ENCODE measurements around the gene OGFR. TPM values are rescaled to one million over a fixed set of nuclear protein-coding genes. Genes with fewer than 3 reads are reported as not detected.

The OGFR gene, protein sequence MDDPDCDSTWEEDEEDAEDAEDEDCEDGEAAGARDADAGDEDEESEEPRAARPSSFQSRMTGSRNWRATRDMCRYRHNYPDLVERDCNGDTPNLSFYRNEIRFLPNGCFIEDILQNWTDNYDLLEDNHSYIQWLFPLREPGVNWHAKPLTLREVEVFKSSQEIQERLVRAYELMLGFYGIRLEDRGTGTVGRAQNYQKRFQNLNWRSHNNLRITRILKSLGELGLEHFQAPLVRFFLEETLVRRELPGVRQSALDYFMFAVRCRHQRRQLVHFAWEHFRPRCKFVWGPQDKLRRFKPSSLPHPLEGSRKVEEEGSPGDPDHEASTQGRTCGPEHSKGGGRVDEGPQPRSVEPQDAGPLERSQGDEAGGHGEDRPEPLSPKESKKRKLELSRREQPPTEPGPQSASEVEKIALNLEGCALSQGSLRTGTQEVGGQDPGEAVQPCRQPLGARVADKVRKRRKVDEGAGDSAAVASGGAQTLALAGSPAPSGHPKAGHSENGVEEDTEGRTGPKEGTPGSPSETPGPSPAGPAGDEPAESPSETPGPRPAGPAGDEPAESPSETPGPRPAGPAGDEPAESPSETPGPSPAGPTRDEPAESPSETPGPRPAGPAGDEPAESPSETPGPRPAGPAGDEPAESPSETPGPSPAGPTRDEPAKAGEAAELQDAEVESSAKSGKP
- total RNA-seq = 10 to 100 TPM; 18.2 to 44.0 (median 27.2) TPM

DNA sequence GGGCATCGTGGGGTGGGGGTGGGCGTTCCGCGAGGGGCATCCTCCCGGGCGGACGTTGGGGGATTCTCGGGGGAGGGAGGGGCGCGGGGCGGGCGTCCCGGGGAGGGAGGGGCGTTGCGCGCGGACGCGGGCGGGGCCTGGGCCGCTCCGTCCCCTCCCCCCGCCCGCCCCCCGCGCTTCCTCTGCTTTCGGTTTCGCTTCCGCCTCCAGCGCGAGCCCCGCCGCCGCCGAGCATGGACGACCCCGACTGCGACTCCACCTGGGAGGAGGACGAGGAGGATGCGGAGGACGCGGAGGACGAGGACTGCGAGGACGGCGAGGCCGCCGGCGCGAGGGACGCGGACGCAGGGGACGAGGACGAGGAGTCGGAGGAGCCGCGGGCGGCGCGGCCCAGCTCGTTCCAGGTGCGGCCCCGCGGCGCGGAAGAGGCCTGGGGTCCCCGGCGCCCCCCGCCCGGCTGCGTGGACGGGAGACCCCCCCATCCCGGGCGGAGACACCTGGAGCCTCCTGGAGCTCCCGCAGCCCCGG lies at the start of gene OGFR:
TSS of gene OGFR (plus strand) at position 209 of the 528 bp plus-strand sequence. CDS start at position 234, 25 bp downstream.
- H3K4me1 ChIP-seq (replicated peaks in 1 of 2) = peaks cover 17 to 22% of the 10 kb centered on the region in 2 donors
- ATAC-seq (replicated peaks in 6 of 8) = peak; percentile 24 to 54 (median 39)
- H3K4me3 ChIP-seq = peak within 1 kb of the TSS; percentile 48 to 88 (median 81)
- peak within 1 kb of the TSS in 1 of 2 donors; percentile 38 for H3K27ac ChIP-seq
- no CpG with 5 or more reads among the region's 77 CpGs for WGBS, 10 experiments
- in situ Hi-C loops (cut with MboI; ENCODE audit: low pct_unique_long_range_greater_than_20kb in 2 of 9, low sequenced_read_pairs in 9 of 9, unreplicated experiment in 9 of 9) = no loop called here

- H3K27ac ChIP-seq = no peak overlapping the region
- ATAC-seq (replicated peaks in 6 of 8) = no peak
- H3K4me3 ChIP-seq = no peak overlapping the region
- H3K4me1 ChIP-seq (replicated peaks in 1 of 2) = peaks cover 18 to 22% of the 10 kb centered on the region in 2 donors
- in situ Hi-C loops (cut with MboI; ENCODE audit: low pct_unique_long_range_greater_than_20kb in 2 of 9, low sequenced_read_pairs in 9 of 9, unreplicated experiment in 9 of 9) = no loop called here
- WGBS, 10 experiments = no CpG with 5 or more reads among the region's 1 CpG
Measured at GRCh38 chr20:62754991-62755356, 49.7 kb upstream of the OGFR start.

- WGBS, 10 experiments = 0 to 90% (median 60%) methylated on average over 2 of the region's 10 CpGs; no CpG with 5 or more reads in 6 of the 10 experiments
- in situ Hi-C loops (cut with MboI; ENCODE audit: low pct_unique_long_range_greater_than_20kb in 2 of 9, low sequenced_read_pairs in 9 of 9, unreplicated experiment in 9 of 9) = no loop called here
- Histone ChIP-seq H3K27ac (no peak overlapping the region), H3K4me1 (replicated peaks in 1 of 2) (peaks cover 29 to 33% of the 10 kb centered on the region in 2 donors), H3K4me3 (no peak overlapping the region)
- ATAC-seq (replicated peaks in 6 of 8) = peak in 3 of 8 experiments; percentile 49 to 81 (median 79)
Measured at GRCh38 chr20:62755817-62756724, 48.6 kb upstream of the OGFR start.

GRCh38 chr20:62758226-62758912 lies 46.3 kb upstream of the OGFR start:
- no peak for ATAC-seq (replicated peaks in 6 of 8)
- Histone ChIP-seq H3K4me1 (replicated peaks in 1 of 2) (peaks cover 20 to 29% of the 10 kb centered on the region in 2 donors), H3K27ac (no peak overlapping the region), H3K4me3 (no peak overlapping the region)
- in situ Hi-C loops (cut with MboI; ENCODE audit: low pct_unique_long_range_greater_than_20kb in 2 of 9, low sequenced_read_pairs in 9 of 9, unreplicated experiment in 9 of 9) = no loop called here
- 60 to 100% (median 81%) methylated on average over 1 to 7 of the region's 16 CpGs; no CpG with 5 or more reads in 4 of the 10 experiments for WGBS, 10 experiments

DNA sequence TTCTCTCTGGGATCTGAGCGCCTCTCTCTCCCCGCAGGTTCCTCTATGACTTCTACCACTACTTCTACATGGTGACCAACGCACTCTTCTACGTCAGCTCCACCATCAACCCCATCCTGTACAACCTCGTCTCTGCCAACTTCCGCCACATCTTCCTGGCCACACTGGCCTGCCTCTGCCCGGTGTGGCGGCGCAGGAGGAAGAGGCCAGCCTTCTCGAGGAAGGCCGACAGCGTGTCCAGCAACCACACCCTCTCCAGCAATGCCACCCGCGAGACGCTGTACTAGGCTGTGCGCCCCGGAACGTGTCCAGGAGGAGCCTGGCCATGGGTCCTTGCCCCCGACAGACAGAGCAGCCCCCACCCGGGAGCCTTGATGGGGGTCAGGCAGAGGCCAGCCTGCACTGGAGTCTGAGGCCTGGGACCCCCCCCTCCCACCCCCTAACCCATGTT lies 44.6 kb upstream of the OGFR start:
- Histone ChIP-seq H3K4me1 (replicated peaks in 1 of 2) (peaks cover 20 to 35% of the 10 kb centered on the region in 2 donors), H3K27ac (peak overlapping the region in 1 of 2 donors; percentile 89), H3K4me3 (no peak overlapping the region)
- 77 to 100% (median 97%) methylated on average over 1 to 5 of the region's 20 CpGs; no CpG with 5 or more reads in 5 of the 10 experiments for WGBS, 10 experiments
- peak in 5 of 8 experiments; percentile 48 to 65 (median 60) for ATAC-seq (replicated peaks in 6 of 8)
- in situ Hi-C loops (cut with MboI; ENCODE audit: low pct_unique_long_range_greater_than_20kb in 2 of 9, low sequenced_read_pairs in 9 of 9, unreplicated experiment in 9 of 9) = no loop called here

DNA sequence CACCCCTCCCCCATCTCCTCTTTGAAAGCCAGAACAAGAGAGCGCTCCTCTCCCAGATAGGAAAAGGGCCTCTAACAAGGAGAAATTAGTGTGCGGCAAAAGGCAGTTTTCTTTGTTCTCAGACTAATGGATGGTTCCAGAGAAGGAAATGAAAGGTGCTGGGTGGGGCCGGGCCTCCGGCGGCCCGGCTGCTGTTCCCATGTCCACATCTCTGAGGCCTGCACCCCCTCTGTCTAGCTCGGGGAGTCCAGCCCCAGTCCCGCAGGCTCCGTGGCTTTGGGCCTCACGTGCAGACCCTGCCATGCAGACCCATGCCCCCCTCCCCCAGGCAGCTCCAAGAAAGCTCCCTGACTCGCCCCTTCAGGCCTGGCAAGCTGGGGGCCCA lies 44.2 kb upstream of the OGFR start:
- WGBS, 10 experiments = no CpG with 5 or more reads among the region's 11 CpGs
- ATAC-seq (replicated peaks in 6 of 8) = peak in 5 of 8 experiments; percentile 69 to 78 (median 75)
- Histone ChIP-seq H3K4me3 (no peak overlapping the region), H3K27ac (peak overlapping the region; percentile 77 to 89), H3K4me1 (replicated peaks in 1 of 2) (peaks cover 22 to 39% of the 10 kb centered on the region in 2 donors)
- in situ Hi-C loops (cut with MboI; ENCODE audit: low pct_unique_long_range_greater_than_20kb in 2 of 9, low sequenced_read_pairs in 9 of 9, unreplicated experiment in 9 of 9) = no loop called here

- WGBS, 10 experiments = 32 to 50% (median 36%) methylated on average over 2 to 6 of the region's 26 CpGs; no CpG with 5 or more reads in 6 of the 10 experiments
- in situ Hi-C loops (cut with MboI; ENCODE audit: low pct_unique_long_range_greater_than_20kb in 2 of 9, low sequenced_read_pairs in 9 of 9, unreplicated experiment in 9 of 9) = no loop called here
- peaks cover 22 to 39% of the 10 kb centered on the region in 2 donors for H3K4me1 ChIP-seq (replicated peaks in 1 of 2)
- ATAC-seq (replicated peaks in 6 of 8) = peak in 6 of 8 experiments; percentile 20 to 68 (median 60)
- peak overlapping the region; percentile 77 to 89 for H3K27ac ChIP-seq
- no peak overlapping the region for H3K4me3 ChIP-seq
Measured at GRCh38 chr20:62760856-62761758, 43.5 kb upstream of the OGFR start.

DNA sequence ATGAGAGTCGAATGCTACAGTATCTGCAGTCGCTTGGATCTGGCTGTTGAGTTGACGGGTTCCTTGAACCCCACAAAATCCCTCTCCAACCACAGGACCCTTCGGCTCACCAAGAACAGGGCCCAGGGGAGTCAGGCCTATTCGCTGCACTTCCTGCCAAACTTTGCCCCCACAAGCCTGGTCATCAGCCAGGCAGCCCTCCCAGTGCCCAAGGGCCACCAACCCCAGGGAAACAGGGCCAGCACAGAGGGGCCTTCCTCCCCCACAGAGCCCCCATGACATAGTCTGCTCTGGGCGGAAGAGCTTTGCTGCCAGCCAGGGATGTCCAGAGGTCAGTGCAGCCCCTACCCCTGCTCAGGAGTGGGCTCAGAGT lies 42.9 kb upstream of the OGFR start:
- H3K4me1 ChIP-seq (replicated peaks in 1 of 2) = peaks cover 22 to 42% of the 10 kb centered on the region in 2 donors
- H3K4me3 ChIP-seq = no peak overlapping the region
- 96 to 100% (median 100%) methylated on average over 1 to 3 of the region's 6 CpGs; no CpG with 5 or more reads in 4 of the 10 experiments for WGBS, 10 experiments
- H3K27ac ChIP-seq = peak overlapping the region in 1 of 2 donors; percentile 89
- no peak for ATAC-seq (replicated peaks in 6 of 8)
- in situ Hi-C loops (cut with MboI; ENCODE audit: low pct_unique_long_range_greater_than_20kb in 2 of 9, low sequenced_read_pairs in 9 of 9, unreplicated experiment in 9 of 9) = no loop called here

DNA sequence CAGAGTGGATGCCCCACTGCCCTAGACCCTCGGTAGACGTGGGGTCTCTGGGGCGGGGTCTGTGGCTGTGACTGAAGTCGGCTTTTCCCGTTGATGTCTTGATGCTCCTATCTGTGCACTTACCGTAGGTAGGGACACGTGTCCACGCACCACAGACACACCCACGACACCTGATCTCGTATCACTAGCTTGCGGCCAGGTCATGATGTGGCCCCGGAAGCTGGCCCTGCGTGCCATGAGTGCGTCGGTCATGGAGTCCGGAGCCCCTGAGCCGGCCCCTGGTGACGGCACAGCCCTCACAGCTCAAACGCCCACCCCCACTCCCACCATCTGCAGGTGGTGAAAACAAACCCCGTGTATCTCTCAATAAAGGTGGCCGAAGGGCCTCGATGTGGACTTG lies 42.3 kb upstream of the OGFR start:
- 90 to 100% methylated on average over 2 to 4 of the region's 22 CpGs; no CpG with 5 or more reads in 8 of the 10 experiments for WGBS, 10 experiments
- H3K4me3 ChIP-seq = no peak overlapping the region
- no peak overlapping the region for H3K27ac ChIP-seq
- peaks cover 22 to 44% of the 10 kb centered on the region in 2 donors for H3K4me1 ChIP-seq (replicated peaks in 1 of 2)
- in situ Hi-C loops (cut with MboI; ENCODE audit: low pct_unique_long_range_greater_than_20kb in 2 of 9, low sequenced_read_pairs in 9 of 9, unreplicated experiment in 9 of 9) = no loop called here
- ATAC-seq (replicated peaks in 6 of 8) = no peak

DNA sequence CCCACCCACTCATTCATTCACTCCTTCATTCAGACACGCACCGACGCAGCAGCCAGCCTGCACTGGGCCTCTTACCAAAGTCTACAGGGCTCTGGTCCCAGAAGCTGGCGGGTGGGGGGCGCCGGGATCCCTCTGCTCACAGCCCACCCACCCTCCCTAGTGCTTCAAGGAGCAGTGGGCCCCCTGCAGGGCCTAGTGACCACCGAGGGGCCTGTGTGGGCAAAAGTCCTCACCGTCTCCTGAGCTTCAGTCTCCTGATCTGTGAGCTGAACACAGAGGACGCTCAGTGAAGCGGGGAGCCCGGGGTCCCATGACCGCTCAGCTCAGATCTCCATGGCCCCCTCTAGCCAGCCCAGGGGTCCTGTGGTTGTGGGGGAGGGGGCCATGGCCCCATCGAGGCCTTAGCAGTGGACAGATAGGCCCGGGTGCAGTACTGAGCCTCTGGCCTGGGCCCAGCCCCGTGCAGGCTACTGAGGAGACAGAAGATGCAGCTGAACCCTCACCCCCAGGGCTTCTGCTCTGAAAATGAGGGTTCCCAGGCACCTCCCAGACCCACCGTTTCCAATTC lies 41.8 kb upstream of the OGFR start:
- H3K4me1 ChIP-seq (replicated peaks in 1 of 2) = peaks cover 26 to 47% of the 10 kb centered on the region in 2 donors
- WGBS, 10 experiments = 0 to 73% methylated on average over 1 to 2 of the region's 16 CpGs; no CpG with 5 or more reads in 8 of the 10 experiments
- no peak overlapping the region for H3K4me3 ChIP-seq
- H3K27ac ChIP-seq = no peak overlapping the region
- no peak for ATAC-seq (replicated peaks in 6 of 8)
- in situ Hi-C loops (cut with MboI; ENCODE audit: low pct_unique_long_range_greater_than_20kb in 2 of 9, low sequenced_read_pairs in 9 of 9, unreplicated experiment in 9 of 9) = no loop called here

- 93 to 100% methylated on average over 1 to 3 of the region's 4 CpGs; no CpG with 5 or more reads in 8 of the 10 experiments for WGBS, 10 experiments
- Histone ChIP-seq H3K4me3 (no peak overlapping the region), H3K27ac (no peak overlapping the region), H3K4me1 (replicated peaks in 1 of 2) (peaks cover 31 to 52% of the 10 kb centered on the region in 2 donors)
- ATAC-seq (replicated peaks in 6 of 8) = no peak
- in situ Hi-C loops (cut with MboI; ENCODE audit: low pct_unique_long_range_greater_than_20kb in 2 of 9, low sequenced_read_pairs in 9 of 9, unreplicated experiment in 9 of 9) = no loop called here
Measured at GRCh38 chr20:62763404-62763803, 41.2 kb upstream of the OGFR start.

Data from motor neuron (in vitro differentiated cells).